GM10266 (cell line): ENCODE measurements around the gene TEAD4.

Experiments
- DNase-seq: peaks from one replicate; pipeline ENCODE4 v3.0.0; 2012; ENCODE audit errors: extremely low spot score
- TF ChIP-seq, protein P1 (sequence below): IDR thresholded peaks from 2 replicates; pipeline ENCODE4 v1.5.1; 2012; ENCODE audit warnings: mild to moderate bottlenecking, low read depth; ENCODE audit not compliant: control insufficient read depth, insufficient read depth; ENCODE audit errors: missing control alignments

Gene TEAD4

DNA sequence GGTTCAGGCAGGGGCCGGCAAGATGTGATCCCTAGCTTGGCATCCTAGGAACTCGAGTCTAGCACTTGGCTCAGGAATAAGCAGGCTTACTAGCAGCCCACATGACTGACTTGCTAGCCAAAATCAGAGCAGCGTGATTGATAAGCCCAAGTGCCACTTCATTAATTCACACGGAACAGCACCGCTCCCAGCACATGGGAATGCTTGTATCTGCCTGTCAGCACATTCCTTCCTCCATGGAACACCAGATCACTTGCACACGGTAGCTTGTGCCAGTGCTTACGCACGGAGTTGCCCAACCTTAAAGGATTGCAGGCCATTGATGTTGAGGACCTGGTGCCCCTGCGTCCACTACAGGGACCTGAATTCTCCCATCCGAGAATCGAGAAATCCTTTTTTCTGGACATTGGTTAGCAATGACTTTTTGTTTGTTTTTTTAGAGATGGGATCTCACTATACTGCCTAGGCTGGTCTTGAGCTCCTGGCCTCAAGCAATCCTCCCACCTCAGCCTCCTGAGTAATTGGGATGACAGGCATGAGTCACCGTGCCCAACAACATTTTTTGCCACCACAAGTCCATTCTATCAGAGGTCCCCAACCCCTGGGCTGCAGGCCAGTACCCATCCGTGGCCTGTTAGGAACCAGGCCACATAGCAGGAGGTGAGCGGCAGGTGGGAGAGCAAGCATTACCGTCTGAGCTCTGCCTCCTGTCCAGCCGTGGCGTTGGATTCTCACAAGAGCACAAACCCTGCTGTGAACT, 87.4 kb downstream of the TEAD4 start:
- TF ChIP-seq, protein P1, sequence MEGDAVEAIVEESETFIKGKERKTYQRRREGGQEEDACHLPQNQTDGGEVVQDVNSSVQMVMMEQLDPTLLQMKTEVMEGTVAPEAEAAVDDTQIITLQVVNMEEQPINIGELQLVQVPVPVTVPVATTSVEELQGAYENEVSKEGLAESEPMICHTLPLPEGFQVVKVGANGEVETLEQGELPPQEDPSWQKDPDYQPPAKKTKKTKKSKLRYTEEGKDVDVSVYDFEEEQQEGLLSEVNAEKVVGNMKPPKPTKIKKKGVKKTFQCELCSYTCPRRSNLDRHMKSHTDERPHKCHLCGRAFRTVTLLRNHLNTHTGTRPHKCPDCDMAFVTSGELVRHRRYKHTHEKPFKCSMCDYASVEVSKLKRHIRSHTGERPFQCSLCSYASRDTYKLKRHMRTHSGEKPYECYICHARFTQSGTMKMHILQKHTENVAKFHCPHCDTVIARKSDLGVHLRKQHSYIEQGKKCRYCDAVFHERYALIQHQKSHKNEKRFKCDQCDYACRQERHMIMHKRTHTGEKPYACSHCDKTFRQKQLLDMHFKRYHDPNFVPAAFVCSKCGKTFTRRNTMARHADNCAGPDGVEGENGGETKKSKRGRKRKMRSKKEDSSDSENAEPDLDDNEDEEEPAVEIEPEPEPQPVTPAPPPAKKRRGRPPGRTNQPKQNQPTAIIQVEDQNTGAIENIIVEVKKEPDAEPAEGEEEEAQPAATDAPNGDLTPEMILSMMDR = no peak

DNA sequence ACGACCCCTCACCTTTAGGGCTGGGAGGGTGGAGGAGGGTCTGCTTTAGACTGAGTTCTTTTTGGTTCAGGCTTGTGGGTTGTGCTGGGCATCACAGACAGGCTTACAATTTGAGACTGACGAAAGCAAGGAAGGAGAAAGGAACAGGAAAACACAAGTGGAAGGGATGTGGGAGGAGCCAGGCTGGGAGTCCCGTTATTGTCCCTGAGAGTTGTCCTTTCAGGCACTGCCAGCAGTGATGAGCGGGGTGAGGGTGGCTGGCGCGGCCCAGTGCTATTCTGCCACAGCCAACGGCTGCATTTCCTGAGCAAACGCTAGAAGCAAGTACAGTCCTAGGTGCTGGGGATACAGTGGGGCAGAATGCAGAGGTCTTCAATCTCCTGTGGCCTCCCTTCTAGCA, 88.8 kb downstream of the TEAD4 start:
- TF ChIP-seq, protein P1 = no peak
- no peak for DNase-seq

More for the DNA sequence above, 87.4 kb downstream of the TEAD4 start:
- DNase-seq = no peak

DNA sequence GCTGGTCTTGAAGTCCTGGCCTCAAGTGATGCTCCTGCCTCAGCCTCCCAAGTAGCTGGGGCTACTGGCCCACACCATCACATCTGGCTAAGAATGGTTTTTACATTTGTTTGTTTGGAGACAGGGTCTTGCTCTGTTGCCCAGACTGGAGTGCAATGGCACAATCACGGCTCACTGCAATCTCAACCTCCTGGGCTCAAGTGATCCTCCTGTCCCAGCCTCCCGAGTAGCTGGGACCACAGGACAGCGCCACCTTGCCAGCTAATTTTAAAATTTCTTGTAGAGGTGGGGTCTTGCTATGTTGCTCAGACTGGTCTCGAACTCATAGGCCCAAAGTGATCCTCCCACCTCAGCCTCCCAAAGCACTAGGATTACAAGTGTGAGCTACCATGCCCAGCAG, 89.3 kb downstream of the TEAD4 start:
- no peak for DNase-seq
- TF ChIP-seq, protein P1 = no peak

DNA sequence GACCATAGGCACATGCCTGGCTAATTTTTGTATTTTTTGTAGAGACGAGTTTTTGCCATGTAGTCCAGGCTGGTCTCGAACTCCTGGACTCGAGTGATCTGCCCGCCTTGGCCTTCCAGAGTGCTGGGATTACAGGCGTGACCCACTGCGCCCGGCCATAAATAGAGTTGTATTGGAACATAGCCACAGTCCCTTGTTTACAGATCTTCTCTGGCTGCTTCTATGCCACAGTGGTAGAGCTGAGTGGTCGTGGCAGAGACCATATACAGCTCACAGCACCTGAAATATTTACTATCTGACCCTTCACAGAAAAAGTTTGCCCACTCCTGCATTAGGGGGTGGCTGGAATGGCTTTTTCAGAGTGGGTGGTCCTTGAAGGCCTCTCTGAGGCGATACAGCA, 90.0 kb downstream of the TEAD4 start:
- no peak for DNase-seq
- TF ChIP-seq, protein P1 = no peak

DNA sequence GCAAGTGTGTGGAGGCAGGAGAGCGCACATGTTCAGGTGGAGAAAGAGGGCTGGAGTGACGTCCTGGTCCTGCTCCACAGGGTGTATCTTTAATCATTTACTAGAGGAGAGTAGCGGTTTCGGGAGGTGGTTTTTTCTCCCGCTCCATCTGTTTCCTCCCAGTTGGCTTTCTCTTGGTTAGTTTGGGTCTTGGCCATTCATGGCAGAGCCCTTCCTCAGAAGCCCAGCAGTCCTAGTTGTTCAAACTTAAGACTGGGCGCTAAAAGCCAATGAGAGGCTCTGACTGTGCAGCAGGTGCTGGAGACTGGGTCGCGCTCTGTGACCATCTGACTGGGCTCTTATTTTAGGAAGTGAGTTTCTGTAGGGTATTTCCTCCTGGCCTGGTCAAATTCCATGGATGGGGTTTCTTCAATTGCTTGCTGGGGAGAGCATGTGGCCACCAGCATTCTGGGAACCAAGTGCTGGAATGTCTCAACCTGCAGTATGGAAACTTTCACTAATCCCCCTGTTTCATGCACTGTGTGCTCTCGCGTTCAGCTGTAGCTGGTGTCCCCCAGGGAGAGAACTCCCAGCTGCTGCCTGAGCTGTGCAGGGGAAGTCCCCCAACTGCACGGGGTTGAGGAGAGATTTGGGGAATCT, 90.5 kb downstream of the TEAD4 start:
- DNase-seq = no peak
- TF ChIP-seq, protein P1 = no peak

DNA sequence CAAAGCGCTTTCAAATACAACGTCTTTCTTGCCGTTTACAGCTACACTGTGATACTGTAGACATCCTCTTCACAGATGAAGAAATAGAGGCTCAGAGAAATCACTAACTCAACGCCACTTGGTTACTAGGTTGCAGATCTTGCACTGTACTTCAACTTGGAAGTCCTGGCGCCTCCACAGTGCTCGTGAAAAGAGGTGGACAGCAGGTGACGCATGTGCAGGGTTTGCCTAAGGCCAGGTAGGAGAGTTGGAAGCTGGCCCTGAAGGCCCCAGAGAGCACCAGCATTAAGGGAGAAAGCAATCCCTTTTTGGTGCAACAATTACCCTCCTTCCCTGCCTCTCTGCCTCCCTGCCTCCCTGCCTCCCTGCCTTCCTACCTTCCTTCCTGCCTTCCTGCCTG, 95.2 kb downstream of the TEAD4 start:
- TF ChIP-seq, protein P1 = no peak
- DNase-seq = no peak

DNA sequence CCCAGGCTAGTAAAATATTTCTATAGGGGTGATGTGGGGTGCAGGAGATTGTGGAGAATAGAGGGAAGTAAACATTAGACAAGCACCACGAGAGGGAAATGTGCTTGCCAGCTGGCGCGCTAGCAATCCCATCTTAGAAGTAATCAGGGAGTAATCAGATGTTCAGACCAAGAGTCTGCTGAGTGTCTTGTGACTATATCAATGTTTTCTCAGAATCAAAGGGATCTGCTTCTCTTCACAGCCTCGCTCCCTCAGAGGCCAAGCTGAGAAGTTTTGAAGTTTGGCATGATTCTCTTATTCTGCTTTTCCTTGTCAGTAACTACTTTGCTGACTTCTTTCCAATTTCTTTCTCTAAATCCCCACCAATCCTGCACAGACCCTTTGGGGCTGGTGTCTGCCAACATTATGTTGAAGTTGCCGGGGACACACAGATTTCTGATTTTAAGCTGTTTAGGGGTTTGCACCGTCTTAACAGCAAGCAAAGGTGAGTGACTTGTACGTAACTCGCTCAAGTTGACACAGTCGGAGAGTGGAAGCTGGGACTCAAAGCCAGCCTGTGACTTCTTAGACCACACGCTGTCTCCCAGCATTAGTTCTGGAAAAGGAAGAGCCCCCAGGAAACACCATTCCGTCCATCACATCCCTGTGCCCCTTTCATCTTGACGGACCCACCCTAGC, 96.0 kb downstream of the TEAD4 start:
- DNase-seq = no peak
- TF ChIP-seq, protein P1 = no peak
